ENCODE results near the gene TMEM150A.

TMEM150A gene

GRCh38 chr2:85584354-85584856 lies 18.1 kb downstream of the TMEM150A start, which contains the start of gene VAMP5:
VAMP5 (plus strand) TSS chr2:85584431; CDS start chr2:85584491, 60 bp downstream.
- Histone ChIP-seq H3K27ac (ENCODE audit: low read depth, low read length) (no peak within 1 kb of the TSS), H4K20me1 (ENCODE audit: low read depth, low read length) (no peaks in the 10 kb centered on the region), H3K9ac (ENCODE audit: low read length) (no peak within 1 kb of the TSS), H2AFZ (ENCODE audit: low read depth, low read length, severe bottlenecking) (no peak within 1 kb of the TSS), H3K9me2 (replicated peaks; ENCODE audit: insufficient read depth, low read length) (no peaks in the 10 kb centered on the region), H3F3A (ENCODE audit: insufficient read depth) (no peaks in the 10 kb centered on the region), H3K9me3 (ENCODE audit: insufficient read depth, low read length) (no peaks in the 10 kb centered on the region), H3K79me2 (ENCODE audit: insufficient read depth, low read length) (0 out of 2 replicates have a peak, but pooled peaks cover under 1% of the 10 kb centered on the region), H3K36me3 (ENCODE audit: low read length) (no peaks in the 10 kb centered on the region), H3K4me2 (ENCODE audit: low read depth, low read length, poor library complexity, severe bottlenecking) (no peak within 1 kb of the TSS), H3K27me3 (ENCODE audit: low read length) (no peaks in the 10 kb centered on the region), H3K4me3 (ENCODE audit: insufficient read depth, low read length, poor library complexity, severe bottlenecking) (no peak within 1 kb of the TSS)
- TF ChIP-seq EZH2phosphoT487 (conservative IDR thresholded peaks at IDR 0.05; ENCODE audit: low read length), result no peak
- TF ChIP-seq, protein P1, sequence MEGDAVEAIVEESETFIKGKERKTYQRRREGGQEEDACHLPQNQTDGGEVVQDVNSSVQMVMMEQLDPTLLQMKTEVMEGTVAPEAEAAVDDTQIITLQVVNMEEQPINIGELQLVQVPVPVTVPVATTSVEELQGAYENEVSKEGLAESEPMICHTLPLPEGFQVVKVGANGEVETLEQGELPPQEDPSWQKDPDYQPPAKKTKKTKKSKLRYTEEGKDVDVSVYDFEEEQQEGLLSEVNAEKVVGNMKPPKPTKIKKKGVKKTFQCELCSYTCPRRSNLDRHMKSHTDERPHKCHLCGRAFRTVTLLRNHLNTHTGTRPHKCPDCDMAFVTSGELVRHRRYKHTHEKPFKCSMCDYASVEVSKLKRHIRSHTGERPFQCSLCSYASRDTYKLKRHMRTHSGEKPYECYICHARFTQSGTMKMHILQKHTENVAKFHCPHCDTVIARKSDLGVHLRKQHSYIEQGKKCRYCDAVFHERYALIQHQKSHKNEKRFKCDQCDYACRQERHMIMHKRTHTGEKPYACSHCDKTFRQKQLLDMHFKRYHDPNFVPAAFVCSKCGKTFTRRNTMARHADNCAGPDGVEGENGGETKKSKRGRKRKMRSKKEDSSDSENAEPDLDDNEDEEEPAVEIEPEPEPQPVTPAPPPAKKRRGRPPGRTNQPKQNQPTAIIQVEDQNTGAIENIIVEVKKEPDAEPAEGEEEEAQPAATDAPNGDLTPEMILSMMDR (IDR thresholded peaks at IDR 0.05; ENCODE audit: insufficient read depth, low read length, poor library complexity, severe bottlenecking), result no peak

DNA sequence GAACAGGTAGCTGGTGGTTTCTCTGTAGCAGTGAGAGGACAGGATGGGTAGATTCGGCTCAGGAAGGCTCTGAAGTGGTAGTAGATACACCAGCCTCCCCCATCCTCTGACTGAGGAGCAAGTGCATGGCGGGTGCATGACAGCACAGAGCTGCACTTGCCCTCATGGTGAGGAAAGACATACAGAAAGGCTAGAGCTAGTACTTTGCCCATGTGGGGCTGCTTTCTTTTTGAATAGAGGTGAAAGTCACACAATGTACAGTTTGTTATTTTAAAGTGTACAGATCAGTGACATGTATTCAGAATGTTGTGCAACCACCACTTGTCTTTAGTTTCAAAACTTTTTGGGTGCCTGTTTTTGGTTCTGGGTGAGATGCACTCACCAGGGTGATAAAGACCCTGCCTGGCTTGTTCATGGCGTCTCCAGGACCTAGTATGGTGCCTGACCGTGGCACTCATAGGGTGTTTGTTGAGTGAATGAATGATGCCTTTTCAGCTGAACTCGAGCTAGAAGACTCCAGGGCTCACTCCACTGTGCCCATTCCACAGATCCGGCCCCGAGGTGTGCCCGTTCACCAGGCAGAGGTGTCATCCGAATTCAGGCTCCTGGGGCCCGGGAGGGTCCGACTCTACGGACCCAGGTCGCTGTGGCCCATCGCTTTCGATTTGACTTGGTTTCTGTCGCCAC lies 18.7 kb downstream of the TMEM150A start:
- peaks cover 6% of the 10 kb centered on the region for H3K79me2 ChIP-seq (ENCODE audit: insufficient read depth, low read length)
- H3K9me3 ChIP-seq (ENCODE audit: insufficient read depth, low read length), result no peaks in the 10 kb centered on the region
- no peak overlapping the region for H3K9ac ChIP-seq (ENCODE audit: low read length)
- no peaks in the 10 kb centered on the region for H4K20me1 ChIP-seq (ENCODE audit: low read depth, low read length)
- no peaks in the 10 kb centered on the region for H3F3A ChIP-seq (ENCODE audit: insufficient read depth)
- H3K36me3 ChIP-seq (ENCODE audit: low read length), result no peaks in the 10 kb centered on the region
- TF ChIP-seq, protein P1 (IDR thresholded peaks at IDR 0.05; ENCODE audit: insufficient read depth, low read length, poor library complexity, severe bottlenecking), result no peak
- TF ChIP-seq EZH2phosphoT487 (conservative IDR thresholded peaks at IDR 0.05; ENCODE audit: low read length), result no peak
- H3K4me3 ChIP-seq (ENCODE audit: insufficient read depth, low read length, poor library complexity, severe bottlenecking), result no peak overlapping the region
- no peaks in the 10 kb centered on the region for H3K27me3 ChIP-seq (ENCODE audit: low read length)
- H3K9me2 ChIP-seq (replicated peaks; ENCODE audit: insufficient read depth, low read length), result no peaks in the 10 kb centered on the region
- H2AFZ ChIP-seq (ENCODE audit: low read depth, low read length, severe bottlenecking), result no peak overlapping the region
- H3K27ac ChIP-seq (ENCODE audit: low read depth, low read length), result no peak overlapping the region
- no peak overlapping the region for H3K4me2 ChIP-seq (ENCODE audit: low read depth, low read length, poor library complexity, severe bottlenecking)

- Histone ChIP-seq H3F3A (ENCODE audit: insufficient read depth) (no peaks in the 10 kb centered on the region), H3K36me3 (ENCODE audit: low read length) (no peaks in the 10 kb centered on the region), H3K27me3 (ENCODE audit: low read length) (no peaks in the 10 kb centered on the region), H3K79me2 (ENCODE audit: insufficient read depth, low read length) (peaks cover 18% of the 10 kb centered on the region), H3K4me3 (ENCODE audit: insufficient read depth, low read length, poor library complexity, severe bottlenecking) (no peak overlapping the region), H3K9me3 (ENCODE audit: insufficient read depth, low read length) (no peaks in the 10 kb centered on the region), H3K4me2 (ENCODE audit: low read depth, low read length, poor library complexity, severe bottlenecking) (no peak overlapping the region), H3K27ac (ENCODE audit: low read depth, low read length) (no peak overlapping the region), H3K9ac (ENCODE audit: low read length) (no peak overlapping the region), H2AFZ (ENCODE audit: low read depth, low read length, severe bottlenecking) (no peak overlapping the region), H3K9me2 (replicated peaks; ENCODE audit: insufficient read depth, low read length) (no peaks in the 10 kb centered on the region), H4K20me1 (ENCODE audit: low read depth, low read length) (no peaks in the 10 kb centered on the region)
- TF ChIP-seq EZH2phosphoT487 (conservative IDR thresholded peaks at IDR 0.05; ENCODE audit: low read length), result no peak
- TF ChIP-seq, protein P1 (IDR thresholded peaks at IDR 0.05; ENCODE audit: insufficient read depth, low read length, poor library complexity, severe bottlenecking), result no peak
These were observed 20.0 kb downstream of the TMEM150A start for GRCh38 chr2:85582492-85582891.
